Transverse colon (tissue), 4 donors: ENCODE data around the gene GHITM. TPM values are rescaled to one million over a fixed set of nuclear protein-coding genes. Genes with fewer than 3 reads are reported as not detected.
A peak's percentile ranks its signal among the peaks of the same experiment; 100 is the strongest.

Source experiments
- DNase-seq: peaks from one replicate; pipeline ENCODE4 v3.0.0-alpha.2; 2019
- H3K27ac ChIP-seq, 4 donors: fragments of 200-600 bp; sonication (generic); 2 replicates each; pipeline ENCODE4 v1.5.1; 2016 to 2018; ENCODE audit warnings: inconsistent platforms in 4 of 4
- H3K27me3 ChIP-seq: fragments of 200-600 bp; sonication (generic); 2 replicates; pipeline ENCODE4 v1.5.1; 2017; ENCODE audit warnings: inconsistent platforms
- H3K36me3 ChIP-seq, 4 donors: fragments of 200-600 bp; sonication (generic); 2 replicates each; pipeline ENCODE4 v1.5.1; 2017 to 2019; ENCODE audit warnings: inconsistent platforms in 4 of 4
- H3K4me1 ChIP-seq, 4 donors: fragments of 200-600 bp; sonication (generic); 2 replicates each; pipeline ENCODE4 v1.5.1; 2017 to 2020; ENCODE audit warnings: inconsistent platforms in 4 of 4
- H3K4me3 ChIP-seq, 4 donors: fragments of 200-600 bp; sonication (generic); 1 replicate in 1 of 4; 2 replicates in 3 of 4; pipeline versions ENCODE4 v1.5.1 to v1.6.1; 2017 to 2019; ENCODE audit warnings: inconsistent platforms in 4 of 4
- H3K9me3 ChIP-seq, 2 donors: fragments of 200-600 bp; sonication (generic); 2 replicates each; pipeline ENCODE4 v1.5.1; 2017 to 2019; ENCODE audit warnings: inconsistent platforms in 2 of 2
- EP300 ChIP-seq: sonication (generic); formaldehyde crosslinking; IDR thresholded peaks from one replicate; pipeline ENCODE4 v1.6.1; 2017; ENCODE audit warnings: antibody characterized with exemption, low read depth
- POLR2A ChIP-seq: fragments of 450-650 bp; IDR thresholded peaks from one replicate; pipeline ENCODE4 v1.6.1; 2016; ENCODE audit warnings: antibody characterized with exemption, mild to moderate bottlenecking, moderate library complexity
- POLR2AphosphoS5 ChIP-seq, 3 donors: sonication (generic); formaldehyde crosslinking; IDR thresholded peaks; one replicate each; pipeline ENCODE4 v1.6.1; 2016; ENCODE audit warnings: antibody characterized with exemption in 3 of 3
- whole genome bisulfite sequencing, 2 donors: methylation state at CpG; one replicate each; pipeline ENCODE4 v1.1.5; 2018; ENCODE audit warnings: low coverage in 1 of 2; 5-methylcytosine and 5-hydroxymethylcytosine counted together
- in situ Hi-C, 4 donors: fragments of 200-750 bp; cut with MboI; loops; one replicate each; pipeline versions ENCODE4 v1.15.0 to v1.15.1; 2017; ENCODE audit warnings: low sequenced_read_pairs in 3 of 4, low pct_ligation_motif_present in 1 of 4, low pct_unique_long_range_greater_than_20kb in 1 of 4
- intact Hi-C: fragments of 100-400 bp; cut with DNase I; formaldehyde crosslinking; loops from one replicate; pipeline ENCODE4 v1.15.1; 2023; ENCODE audit warnings: low total_unique reads
- total RNA-seq, 4 donors: library from RNA; depleted of rRNA; stranded (reverse); fragments of >200 nt; gene quantifications; one replicate each; pipeline ENCODE4 v1.1.0, GENCODE V29; 2016
- TF ChIP-seq, protein P1 (sequence below), 5 experiments: fragments of 200-600 bp in 3 of 5; fragments of 450-650 bp in 2 of 5; sonication (generic) in 3 of 5; IDR thresholded peaks; 1 replicate in 2 of 5; 2 replicates in 3 of 5; pipeline ENCODE4 v1.5.1; 2016 to 2017; ENCODE audit warnings: antibody characterized with exemption in 5 of 5, inconsistent platforms in 3 of 5, mild to moderate bottlenecking in 2 of 5, moderate library complexity in 1 of 5

GHITM gene
- total RNA-seq, 4 donors from 2014 or later, result 134 to 351 (median 225) TPM

DNA sequence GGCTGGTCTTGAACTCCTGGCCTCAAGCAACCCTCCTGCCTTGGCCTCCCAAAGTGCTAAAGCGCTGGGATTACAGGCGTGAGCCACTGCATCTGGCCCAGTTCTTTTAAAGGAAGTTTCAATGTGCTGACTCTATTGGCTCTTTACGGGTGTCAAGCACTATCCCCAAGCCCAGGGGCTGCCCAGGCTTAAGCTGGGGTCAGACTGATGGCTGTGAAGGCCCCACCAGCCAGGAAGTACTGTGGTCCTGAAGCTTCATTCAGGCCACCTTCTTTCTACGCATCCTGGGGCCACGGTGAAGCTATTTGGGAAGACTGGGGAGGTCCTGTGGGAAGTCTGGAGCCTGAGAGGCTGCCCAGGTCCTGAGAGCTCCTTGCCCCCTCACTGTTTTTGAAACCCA lies 42.3 kb downstream of the GHITM start:
- Histone ChIP-seq H3K27ac (no peak overlapping the region), H3K9me3 (no peaks in the 10 kb centered on the region), H3K27me3 (no peaks in the 10 kb centered on the region), H3K4me3 (no peak overlapping the region), H3K36me3 (no peaks in the 10 kb centered on the region), H3K4me1 (peaks cover 0 to 27% (median 10%) of the 10 kb centered on the region in 4 donors)
- DNase-seq, result no peak
- no peak for TF ChIP-seq POLR2A
- TF ChIP-seq, protein P1, sequence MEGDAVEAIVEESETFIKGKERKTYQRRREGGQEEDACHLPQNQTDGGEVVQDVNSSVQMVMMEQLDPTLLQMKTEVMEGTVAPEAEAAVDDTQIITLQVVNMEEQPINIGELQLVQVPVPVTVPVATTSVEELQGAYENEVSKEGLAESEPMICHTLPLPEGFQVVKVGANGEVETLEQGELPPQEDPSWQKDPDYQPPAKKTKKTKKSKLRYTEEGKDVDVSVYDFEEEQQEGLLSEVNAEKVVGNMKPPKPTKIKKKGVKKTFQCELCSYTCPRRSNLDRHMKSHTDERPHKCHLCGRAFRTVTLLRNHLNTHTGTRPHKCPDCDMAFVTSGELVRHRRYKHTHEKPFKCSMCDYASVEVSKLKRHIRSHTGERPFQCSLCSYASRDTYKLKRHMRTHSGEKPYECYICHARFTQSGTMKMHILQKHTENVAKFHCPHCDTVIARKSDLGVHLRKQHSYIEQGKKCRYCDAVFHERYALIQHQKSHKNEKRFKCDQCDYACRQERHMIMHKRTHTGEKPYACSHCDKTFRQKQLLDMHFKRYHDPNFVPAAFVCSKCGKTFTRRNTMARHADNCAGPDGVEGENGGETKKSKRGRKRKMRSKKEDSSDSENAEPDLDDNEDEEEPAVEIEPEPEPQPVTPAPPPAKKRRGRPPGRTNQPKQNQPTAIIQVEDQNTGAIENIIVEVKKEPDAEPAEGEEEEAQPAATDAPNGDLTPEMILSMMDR (IDR thresholded peaks at IDR 0.05), result no peak
- WGBS, 2 donors, result 96% methylated on average over 5 of the region's 5 CpGs; no CpG with 5 or more reads in 1 of the 2 donors
- in situ Hi-C loops (no loop called here), intact Hi-C loops (no loop called here)

DNA sequence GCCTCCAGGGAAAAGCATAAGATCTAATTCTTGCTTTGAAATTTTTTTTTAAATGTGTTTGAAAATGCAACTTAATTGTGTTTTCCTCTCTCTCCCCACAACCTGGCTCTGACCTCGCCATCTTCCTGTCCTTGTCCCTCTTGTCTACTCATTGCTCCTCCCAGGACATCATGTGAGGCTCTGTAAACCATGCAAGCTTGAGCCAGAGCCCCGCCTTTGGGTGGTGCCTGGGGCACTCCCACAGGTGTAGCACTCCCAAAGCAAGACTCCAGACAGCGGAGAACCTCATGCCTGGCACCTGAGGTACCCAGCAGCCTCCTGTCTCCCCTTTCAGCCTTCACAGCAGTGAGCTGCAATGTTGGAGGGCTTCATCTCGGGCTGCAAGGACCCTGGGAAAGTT lies 45.2 kb downstream of the GHITM start:
- intact Hi-C loops, result no loop called here
- H3K36me3 ChIP-seq, result no peaks in the 10 kb centered on the region
- 40 to 71% methylated on average over 1 to 4 of the region's 4 CpGs for WGBS, 2 donors
- no peak overlapping the region for H3K4me3 ChIP-seq
- no peaks in the 10 kb centered on the region for H3K27me3 ChIP-seq
- peak; percentile 77 for DNase-seq
- H3K9me3 ChIP-seq, result no peaks in the 10 kb centered on the region
- in situ Hi-C loops, result no loop called here
- TF ChIP-seq EP300, result no peak
- TF ChIP-seq, protein P1 (IDR thresholded peaks at IDR 0.05), result no peak
- TF ChIP-seq POLR2A, result no peak
- TF ChIP-seq POLR2AphosphoS5 (IDR thresholded peaks at IDR 0.05), result no peak
- H3K27ac ChIP-seq, result peak overlapping the region in 3 of 4 donors; percentile 14 to 39 (median 24)
- peaks cover 0 to 24% (median 8%) of the 10 kb centered on the region in 4 donors for H3K4me1 ChIP-seq

DNA sequence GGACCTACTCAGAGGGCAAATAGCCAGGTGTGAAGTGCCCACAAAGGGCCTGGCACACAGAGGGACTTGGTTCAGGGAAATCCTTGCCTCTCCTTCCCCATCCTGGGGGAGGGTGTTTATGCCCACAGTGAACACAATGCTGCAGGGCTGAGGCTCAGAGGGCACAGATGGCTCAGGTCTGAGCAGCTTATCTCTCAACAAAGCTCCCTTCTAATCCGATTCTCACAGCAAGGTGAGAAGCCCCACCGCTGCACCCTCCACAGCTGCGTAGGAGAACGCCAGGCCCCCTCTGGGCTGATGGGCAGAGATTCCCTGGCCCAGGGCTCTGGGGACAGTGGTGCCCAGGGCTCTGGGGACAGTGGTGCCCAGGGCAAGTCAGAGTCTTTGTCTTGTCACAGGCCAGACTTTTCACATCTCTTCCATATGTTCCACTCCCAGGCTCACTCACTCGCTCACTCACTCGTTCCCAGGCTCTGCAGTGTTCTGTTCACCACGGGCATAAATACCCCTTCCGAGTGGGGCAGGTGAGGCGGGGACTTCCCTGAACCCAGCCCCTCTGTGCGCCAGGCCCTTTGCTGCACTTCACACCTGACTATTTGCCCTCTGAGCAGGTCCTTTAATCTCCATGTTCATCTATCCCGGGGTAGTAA lies 46.3 kb downstream of the GHITM start:
- H3K36me3 ChIP-seq, result no peaks in the 10 kb centered on the region
- H3K4me3 ChIP-seq, result no peak overlapping the region
- WGBS, 2 donors, result 75% methylated on average over 11 of the region's 11 CpGs; no CpG with 5 or more reads in 1 of the 2 donors
- DNase-seq, result no peak
- H3K27ac ChIP-seq, result peak overlapping the region in 1 of 4 donors; percentile 34
- TF ChIP-seq POLR2AphosphoS5 (IDR thresholded peaks at IDR 0.05) (no peak), EP300 (no peak)
- TF ChIP-seq, protein P1 (IDR thresholded peaks at IDR 0.05), result no peak
- H3K9me3 ChIP-seq, result no peaks in the 10 kb centered on the region
- intact Hi-C loops, result no loop called here
- H3K4me1 ChIP-seq, result peaks cover 0 to 23% (median 8%) of the 10 kb centered on the region in 4 donors
- no peaks in the 10 kb centered on the region for H3K27me3 ChIP-seq
- in situ Hi-C loops, result no loop called here

DNA sequence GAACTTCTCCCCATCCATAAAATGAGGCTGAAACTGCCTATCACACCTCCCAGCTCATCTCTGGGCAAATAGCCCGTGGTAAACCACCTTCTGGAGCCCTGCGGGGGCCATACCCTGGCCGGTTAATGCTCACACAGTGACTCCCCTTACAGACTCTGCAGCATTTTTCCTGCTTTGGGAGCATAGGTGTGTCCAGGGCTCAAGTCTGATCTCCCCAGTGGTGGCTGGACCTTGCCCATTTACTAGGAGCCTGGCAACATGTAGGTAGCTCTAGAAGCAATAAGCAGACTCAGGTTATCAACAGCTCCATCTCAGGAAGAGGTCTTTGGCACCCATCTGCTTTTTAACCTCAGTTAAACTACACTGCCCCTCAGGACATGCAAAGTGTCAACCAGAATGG lies 49.5 kb downstream of the GHITM start:
- Histone ChIP-seq H3K4me1 (peaks cover 0 to 21% (median 9%) of the 10 kb centered on the region in 4 donors), H3K9me3 (no peaks in the 10 kb centered on the region), H3K27ac (peak overlapping the region in 3 of 4 donors; percentile 33 to 53 (median 50)), H3K4me3 (no peak overlapping the region), H3K36me3 (no peaks in the 10 kb centered on the region), H3K27me3 (peaks cover 6% of the 10 kb centered on the region)
- no peak for TF ChIP-seq EP300
- TF ChIP-seq POLR2AphosphoS5 (IDR thresholded peaks at IDR 0.05), result no peak
- TF ChIP-seq POLR2A, result peak; percentile 17
- TF ChIP-seq, protein P1 (IDR thresholded peaks at IDR 0.05), result no peak
- WGBS, 2 donors, result 65% methylated on average over 3 of the region's 3 CpGs; no CpG with 5 or more reads in 1 of the 2 donors
- intact Hi-C loops, result no loop called here
- DNase-seq, result peak; percentile 59
- in situ Hi-C loops, result no loop called here
